C4-2B (cell line): ENCODE measurements around the gene C17orf50.

ENCODE experiments used
- ZFX ChIP-seq: fragments of 450-650 bp; IDR thresholded peaks from 2 replicates; pipeline ENCODE4 v1.6.1; 2017
- TF ChIP-seq, protein P1 (sequence below): fragments of 450-650 bp; conservative IDR thresholded peaks from 2 replicates; pipeline ENCODE4 v1.5.1; 2017; ENCODE audit warnings: mild to moderate bottlenecking

- TF ChIP-seq, protein P1, sequence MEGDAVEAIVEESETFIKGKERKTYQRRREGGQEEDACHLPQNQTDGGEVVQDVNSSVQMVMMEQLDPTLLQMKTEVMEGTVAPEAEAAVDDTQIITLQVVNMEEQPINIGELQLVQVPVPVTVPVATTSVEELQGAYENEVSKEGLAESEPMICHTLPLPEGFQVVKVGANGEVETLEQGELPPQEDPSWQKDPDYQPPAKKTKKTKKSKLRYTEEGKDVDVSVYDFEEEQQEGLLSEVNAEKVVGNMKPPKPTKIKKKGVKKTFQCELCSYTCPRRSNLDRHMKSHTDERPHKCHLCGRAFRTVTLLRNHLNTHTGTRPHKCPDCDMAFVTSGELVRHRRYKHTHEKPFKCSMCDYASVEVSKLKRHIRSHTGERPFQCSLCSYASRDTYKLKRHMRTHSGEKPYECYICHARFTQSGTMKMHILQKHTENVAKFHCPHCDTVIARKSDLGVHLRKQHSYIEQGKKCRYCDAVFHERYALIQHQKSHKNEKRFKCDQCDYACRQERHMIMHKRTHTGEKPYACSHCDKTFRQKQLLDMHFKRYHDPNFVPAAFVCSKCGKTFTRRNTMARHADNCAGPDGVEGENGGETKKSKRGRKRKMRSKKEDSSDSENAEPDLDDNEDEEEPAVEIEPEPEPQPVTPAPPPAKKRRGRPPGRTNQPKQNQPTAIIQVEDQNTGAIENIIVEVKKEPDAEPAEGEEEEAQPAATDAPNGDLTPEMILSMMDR = no peak
- TF ChIP-seq ZFX = no peak
Observed at GRCh38 chr17:35710950-35711349, 49.7 kb upstream of the C17orf50 start.
